Measurements from ENCODE around the gene TTC32. TPM values are rescaled to one million over a fixed set of nuclear protein-coding genes. Genes with fewer than 3 reads are reported as not detected.
"Not testable (repeated sequence)": the region's sequence is repeated elsewhere in the genome, so short reads cannot be mapped to it uniquely, and the experiment has no call there.

TTC32 gene
- total RNA-seq, 1 donor from 2014 or later: 14.7 TPM

GRCh38 chr2:19899985-19900930, 1.5 kb downstream of the TTC32 start:
- intact Hi-C loops (cut with micrococcal nuclease): loop anchor here (1.0 to 10.0 kb wide), 6 partner anchors 32 to 751 kb away; partner anchors contain the start of genes HS1BP3 and RHOB

GRCh38 chr2:19898592-19899329, 3.0 kb downstream of the TTC32 start:
- intact Hi-C loops (cut with micrococcal nuclease): no loop called here

- intact Hi-C loops (cut with micrococcal nuclease): no loop called here
Observed at GRCh38 chr2:19897623-19898245, 4.0 kb downstream of the TTC32 start.

GRCh38 chr2:19895535-19895934, 6.2 kb downstream of the TTC32 start:
- intact Hi-C loops (cut with micrococcal nuclease): no loop called here

- intact Hi-C loops (cut with micrococcal nuclease): no loop called here
Observed at GRCh38 chr2:19894134-19894792, 7.5 kb downstream of the TTC32 start.

- intact Hi-C loops (cut with micrococcal nuclease): loop anchor here (2.0 kb wide), 1 partner anchor 25 kb away; no protein-coding TSS in a partner anchor
Observed at GRCh38 chr2:19893520-19894133, 8.2 kb downstream of the TTC32 start.

GRCh38 chr2:19891971-19892370, 9.8 kb downstream of the TTC32 start:
- intact Hi-C loops (cut with micrococcal nuclease): loop anchor here (2.0 kb wide), 1 partner anchor 23 kb away; no protein-coding TSS in a partner anchor

- intact Hi-C loops (cut with micrococcal nuclease): no loop called here
Observed at GRCh38 chr2:19890104-19890503, 11.7 kb downstream of the TTC32 start.

GRCh38 chr2:19888831-19889230, 13.0 kb downstream of the TTC32 start:
- intact Hi-C loops (cut with micrococcal nuclease): no loop called here

GRCh38 chr2:19887510-19887909, 14.3 kb downstream of the TTC32 start:
- intact Hi-C loops (cut with micrococcal nuclease): no loop called here

GRCh38 chr2:19886261-19886660, 15.5 kb downstream of the TTC32 start:
- intact Hi-C loops (cut with micrococcal nuclease): no loop called here

GRCh38 chr2:19885791-19886190, 16.0 kb downstream of the TTC32 start:
- intact Hi-C loops (cut with micrococcal nuclease): no loop called here

GRCh38 chr2:19883971-19884720, 17.6 kb downstream of the TTC32 start:
- intact Hi-C loops (cut with micrococcal nuclease): no loop called here

GRCh38 chr2:19883486-19883885, 18.3 kb downstream of the TTC32 start:
- intact Hi-C loops (cut with micrococcal nuclease): no loop called here

GRCh38 chr2:19882286-19882685, 19.5 kb downstream of the TTC32 start:
- intact Hi-C loops (cut with micrococcal nuclease): no loop called here

GRCh38 chr2:19881908-19882265, 19.9 kb downstream of the TTC32 start:
- intact Hi-C loops (cut with micrococcal nuclease): no loop called here

GRCh38 chr2:19881221-19881907, 20.4 kb downstream of the TTC32 start:
- intact Hi-C loops (cut with micrococcal nuclease): no loop called here

GRCh38 chr2:19880191-19880590, 21.6 kb downstream of the TTC32 start:
- intact Hi-C loops (cut with micrococcal nuclease): not testable (repeated sequence)

GRCh38 chr2:19879120-19879519, 22.7 kb downstream of the TTC32 start:
- intact Hi-C loops (cut with micrococcal nuclease): no loop called here
